HepG2 (cell line): ENCODE results near the gene CSRNP3.

Experiments used
- CTCF ChIP-seq: sonication (generic); formaldehyde crosslinking; IDR thresholded peaks from 2 replicates; pipeline ENCODE4 v1.5.0; 2020; ENCODE audit warnings: mild to moderate bottlenecking, missing genetic modification reagents, moderate library complexity
- EZH2 ChIP-seq: conservative IDR thresholded peaks from 2 replicates; pipeline ENCODE4 v1.6.1; 2012; ENCODE audit warnings: mild to moderate bottlenecking, low read depth, low read length, moderate library complexity
- GMEB1 ChIP-seq: sonication (generic); formaldehyde crosslinking; IDR thresholded peaks from 2 replicates; pipeline ENCODE4 v1.5.1; 2020; ENCODE audit warnings: missing genetic modification reagents, mild to moderate bottlenecking, borderline replicate concordance
- HMGXB4 ChIP-seq, 2 experiments: sonication (generic) in 1 of 2; formaldehyde crosslinking in 1 of 2; IDR thresholded peaks; 2 replicates each; pipeline versions ENCODE4 v1.4.0 to v1.6.1; 2018 to 2020; ENCODE audit warnings: missing genetic modification reagents in 2 of 2, borderline replicate concordance in 1 of 2, low read depth in 1 of 2, mild to moderate bottlenecking in 1 of 2, missing biosample characterization in 1 of 2
- NBN ChIP-seq: fragments of 450-650 bp; conservative IDR thresholded peaks from 2 replicates; pipeline ENCODE4 v1.6.1; 2017
- RAD21 ChIP-seq: fragments of 450-650 bp; formaldehyde crosslinking; IDR thresholded peaks from 2 replicates; pipeline ENCODE4 v1.5.0; 2020; ENCODE audit warnings: mild to moderate bottlenecking
- REST ChIP-seq, 2 experiments: IDR thresholded peaks; 2 replicates each; pipeline ENCODE4 v1.6.1; 2011 to 2012; ENCODE audit warnings: low read length in 2 of 2, borderline replicate concordance in 1 of 2, low read depth in 1 of 2, mild to moderate bottlenecking in 1 of 2, moderate library complexity in 1 of 2
- TAF1 ChIP-seq: sonication (generic); formaldehyde crosslinking; IDR thresholded peaks from 2 replicates; pipeline ENCODE4 v1.4.0; 2020; ENCODE audit warnings: missing genetic modification reagents
- TRAFD1 ChIP-seq: sonication (generic); formaldehyde crosslinking; IDR thresholded peaks from 2 replicates; pipeline ENCODE4 v1.5.1; 2020; ENCODE audit warnings: missing genetic modification reagents, mild to moderate bottlenecking, borderline replicate concordance
- ZMAT5 ChIP-seq: sonication (generic); formaldehyde crosslinking; IDR thresholded peaks from 2 replicates; pipeline ENCODE4 v1.5.0; 2020; ENCODE audit warnings: mild to moderate bottlenecking, low read depth, missing genetic modification reagents, borderline replicate concordance
- ZNF775 ChIP-seq: sonication (generic); formaldehyde crosslinking; IDR thresholded peaks from 2 replicates; pipeline ENCODE4 v1.4.0; 2020; ENCODE audit warnings: missing genetic modification reagents, mild to moderate bottlenecking, moderate library complexity, borderline replicate concordance

- TF ChIP-seq RAD21 (no peak), EZH2 (no peak), ZNF775 (no peak), NBN (no peak), TAF1 (CRISPR knock-in tag) (no peak), HMGXB4 (CRISPR knock-in tag; IDR thresholded peaks at IDR 0.05; ENCODE audit: borderline replicate concordance in 1 of 2, low read depth in 1 of 2) (no peak), GMEB1 (CRISPR knock-in tag) (no peak), ZMAT5 (CRISPR knock-in tag) (no peak), CTCF (CRISPR knock-in tag) (no peak), TRAFD1 (CRISPR knock-in tag) (no peak), REST (IDR thresholded peaks at IDR 0.05; ENCODE audit: borderline replicate concordance in 1 of 2, low read depth in 1 of 2, low read length in 2 of 2) (no peak)
These were observed 41.8 kb upstream of the CSRNP3 start for GRCh38 chr2:165427686-165428085.
